Measurements from ENCODE around the gene HM13. TPM values are rescaled to one million over a fixed set of nuclear protein-coding genes. Genes with fewer than 3 reads are reported as not detected.
A peak's percentile ranks its signal among the peaks of the same experiment; 100 is the strongest.

HM13 gene
- total and polyA plus RNA-seq, 2 of the 13 experiments (the other 11 are each of a cell fraction or from before 2014, with no cell fraction given): 118 to 243 TPM

DNA sequence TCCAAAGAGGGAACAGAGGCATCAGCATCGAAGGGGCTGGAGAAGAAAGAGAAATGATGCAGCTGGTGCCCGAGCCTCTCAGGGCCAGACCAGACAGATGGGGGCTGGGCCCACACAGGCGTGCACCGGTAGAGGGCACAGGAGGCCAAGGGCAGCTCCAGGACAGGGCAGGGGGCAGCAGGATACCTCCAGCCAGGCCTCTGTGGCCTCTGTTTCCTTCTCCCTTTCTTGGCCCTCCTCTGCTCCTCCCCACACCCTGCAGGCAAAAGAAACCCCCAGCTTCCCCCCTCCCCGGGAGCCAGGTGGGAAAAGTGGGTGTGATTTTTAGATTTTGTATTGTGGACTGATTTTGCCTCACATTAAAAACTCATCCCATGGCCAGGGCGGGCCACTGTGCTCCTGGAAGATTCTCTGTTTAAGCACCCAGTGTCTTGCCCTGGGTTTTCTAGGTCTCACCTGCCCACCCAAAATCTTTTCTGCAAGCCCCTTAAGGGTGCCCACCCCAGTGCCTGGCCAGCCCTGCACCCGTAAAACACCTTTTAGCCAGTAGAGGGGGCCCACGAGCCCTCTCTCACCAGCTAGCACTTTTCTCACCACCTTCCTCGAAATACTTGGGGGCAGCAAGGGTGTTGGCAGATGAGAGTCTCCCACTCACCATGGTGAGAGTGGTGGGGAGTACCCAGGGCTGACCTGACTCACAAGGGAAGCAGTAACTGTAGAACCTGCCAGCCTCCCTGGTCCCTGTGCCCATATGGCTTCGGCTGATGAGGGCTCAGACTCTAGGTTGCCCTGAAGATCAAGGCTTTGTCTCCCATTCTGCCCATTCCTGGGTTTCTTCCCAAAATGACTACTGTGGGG is 55.1 kb downstream of the HM13 start (continued):
- TF ChIP-seq ZNF558 (CRISPR knock-in tag; IDR thresholded peaks at IDR 0.05; ENCODE audit: borderline replicate concordance) (no peak; the same call in 1 of the 2 replicates), RFX5 (IDR thresholded peaks at IDR 0.05; ENCODE audit: low read depth, low read length) (no peak), ZNF772 (CRISPR knock-in tag; IDR thresholded peaks at IDR 0.05) (peak; percentile 79; the same call in 1 of the 2 replicates), ZNF160 (CRISPR knock-in tag; IDR thresholded peaks at IDR 0.05) (peak; percentile 77; the same call in 1 of the 2 replicates), STAT6 (CRISPR knock-in tag; IDR thresholded peaks at IDR 0.05; ENCODE audit: borderline replicate concordance) (0 out of 2 replicates have a peak, but pooled peaks have one; percentile 10), CHD4 (IDR thresholded peaks at IDR 0.05; ENCODE audit: borderline replicate concordance, low read length) (no peak), ZNF547 (CRISPR knock-in tag; IDR thresholded peaks at IDR 0.05) (peak; percentile 71; the same call in 1 of the 2 replicates), NBN (conservative IDR thresholded peaks at IDR 0.05) (no peak), ZNF263 (CRISPR knock-in tag; IDR thresholded peaks at IDR 0.05) (peak; percentile 11; the same call in 1 of the 2 replicates), MAFK (conservative IDR thresholded peaks at IDR 0.05 in 1 of 2, IDR thresholded peaks at IDR 0.05 in 1 of 2; ENCODE audit: low read length in 2 of 2) (no peak), RAD21 (CRISPR knock-in tag; IDR thresholded peaks at IDR 0.05) (peak; percentile 63), DMTF1 (CRISPR knock-in tag; IDR thresholded peaks at IDR 0.05) (no peak), ZNF362 (CRISPR knock-in tag; IDR thresholded peaks at IDR 0.05; ENCODE audit: borderline replicate concordance) (peak; percentile 38), BCLAF1 (IDR thresholded peaks at IDR 0.05) (no peak), U2AF2 (IDR thresholded peaks at IDR 0.05; ENCODE audit: low read depth, low read length) (peak; percentile 70; the same call in 1 of the 2 replicates), NRL (CRISPR knock-in tag; IDR thresholded peaks at IDR 0.05; ENCODE audit: borderline replicate concordance) (peak; percentile 90; the same call in 1 of the 2 replicates), ZNF792 (CRISPR knock-in tag; IDR thresholded peaks at IDR 0.05) (no peak), NR2F2 (IDR thresholded peaks at IDR 0.05; ENCODE audit: borderline replicate concordance, low read depth) (0 out of 2 replicates have a peak, but pooled peaks have one; percentile 19), SAP130 (CRISPR knock-in tag; IDR thresholded peaks at IDR 0.05; ENCODE audit: low read depth) (peak; percentile 42), SPEN (CRISPR knock-in tag; IDR thresholded peaks at IDR 0.05; ENCODE audit: low read depth) (peak; percentile 62)

Data from HepG2 (cell line).